HG02678 (cell line): Measurements from ENCODE around the gene DCST1.

Experiments
- ATAC-seq: cut with Tn5 transposase; IDR thresholded peaks from one replicate; pipeline ENCODE4 v1.9.1; 2021; ENCODE audit warnings: mild to moderate bottlenecking, moderate library complexity; ENCODE audit not compliant: unreplicated experiment

Gene DCST1

DNA sequence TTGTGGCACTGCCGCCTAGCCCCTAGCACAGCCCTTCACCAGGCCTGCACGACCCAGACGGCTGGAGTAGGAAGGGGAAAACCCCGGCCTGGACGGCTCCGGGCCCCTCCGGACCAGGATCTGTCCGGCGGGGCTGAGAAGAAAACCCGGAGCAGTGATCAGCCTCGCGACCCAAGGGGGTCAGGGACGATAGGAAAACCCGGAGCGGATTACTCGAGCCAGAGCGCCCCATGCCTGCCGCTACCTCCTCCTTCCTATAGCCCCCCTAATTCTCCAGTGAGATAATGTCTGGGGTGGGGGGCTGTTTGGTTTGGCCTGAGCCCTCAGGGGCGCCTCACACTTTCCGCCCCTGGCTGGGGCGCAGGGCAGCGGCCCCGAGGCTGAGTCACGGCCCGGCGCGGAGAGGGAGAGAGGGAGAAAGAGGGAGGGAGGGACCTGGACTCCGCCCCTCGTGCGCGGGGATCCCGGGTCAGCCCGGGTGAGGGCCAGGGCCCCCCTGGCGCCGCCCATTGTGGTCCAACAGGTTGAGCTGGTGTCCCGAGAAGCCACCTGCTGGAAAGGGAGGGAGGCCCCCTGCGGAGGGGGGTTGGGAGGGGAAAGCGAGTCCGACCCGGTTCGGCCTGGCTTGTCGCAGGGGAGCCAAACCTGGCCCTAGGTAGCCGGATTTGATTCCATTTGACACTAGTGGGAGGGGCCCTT is 32.7 kb upstream of the DCST1 start:
- peak; percentile 36 for ATAC-seq

DNA sequence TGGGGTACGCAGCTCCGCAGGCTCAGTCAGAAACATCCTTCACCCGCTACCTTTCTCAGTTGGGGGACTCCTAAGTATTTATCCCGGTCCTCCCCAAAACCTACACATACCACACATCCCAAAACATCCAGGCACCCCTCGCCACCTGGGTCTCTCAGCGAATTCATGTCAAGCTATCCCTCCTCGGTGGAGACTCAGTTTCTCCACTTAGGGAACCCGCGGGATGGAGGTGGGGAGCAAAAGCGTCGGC is 32.3 kb upstream of the DCST1 start:
- ATAC-seq: no peak

DNA sequence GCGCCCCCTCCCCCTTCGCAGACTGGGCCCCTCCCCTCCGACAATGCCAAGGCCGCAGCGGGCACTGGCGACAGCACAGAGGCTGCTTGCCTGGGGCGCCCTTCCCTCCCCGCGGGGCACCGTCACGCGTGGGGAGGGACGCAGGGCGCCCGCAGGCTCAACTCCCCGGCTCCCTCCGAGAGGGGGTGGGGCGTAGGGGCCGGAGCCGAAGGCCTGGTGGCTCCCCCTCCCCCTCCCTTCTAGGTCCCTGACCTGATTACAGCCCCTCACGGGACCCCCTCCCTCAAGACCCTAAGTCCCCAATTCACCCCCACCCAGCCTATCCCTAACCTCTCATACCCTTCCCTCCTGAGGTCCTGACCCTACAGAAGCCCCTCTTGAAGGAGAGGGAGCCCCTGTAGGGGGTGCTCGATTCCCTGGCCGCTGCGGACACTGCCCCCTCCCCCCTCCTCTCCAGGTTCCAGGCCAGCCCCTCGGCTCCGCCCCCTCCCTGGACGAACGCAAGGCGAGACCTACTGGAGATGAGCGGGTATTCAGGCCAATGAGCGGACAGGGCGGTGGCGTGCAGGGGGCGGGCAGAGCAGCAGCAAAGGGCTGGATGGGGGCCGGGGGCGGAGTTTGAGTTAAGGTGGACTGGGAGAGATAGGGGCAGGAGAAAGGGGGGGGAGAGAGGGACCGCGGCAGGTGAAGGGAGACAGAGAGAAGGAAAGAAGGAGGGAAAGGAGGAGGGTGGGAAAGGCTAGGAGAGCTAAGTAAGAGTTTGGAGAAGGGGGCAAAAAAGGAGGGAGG is 31.8 kb upstream of the DCST1 start:
- peak; percentile 56 for ATAC-seq

DNA sequence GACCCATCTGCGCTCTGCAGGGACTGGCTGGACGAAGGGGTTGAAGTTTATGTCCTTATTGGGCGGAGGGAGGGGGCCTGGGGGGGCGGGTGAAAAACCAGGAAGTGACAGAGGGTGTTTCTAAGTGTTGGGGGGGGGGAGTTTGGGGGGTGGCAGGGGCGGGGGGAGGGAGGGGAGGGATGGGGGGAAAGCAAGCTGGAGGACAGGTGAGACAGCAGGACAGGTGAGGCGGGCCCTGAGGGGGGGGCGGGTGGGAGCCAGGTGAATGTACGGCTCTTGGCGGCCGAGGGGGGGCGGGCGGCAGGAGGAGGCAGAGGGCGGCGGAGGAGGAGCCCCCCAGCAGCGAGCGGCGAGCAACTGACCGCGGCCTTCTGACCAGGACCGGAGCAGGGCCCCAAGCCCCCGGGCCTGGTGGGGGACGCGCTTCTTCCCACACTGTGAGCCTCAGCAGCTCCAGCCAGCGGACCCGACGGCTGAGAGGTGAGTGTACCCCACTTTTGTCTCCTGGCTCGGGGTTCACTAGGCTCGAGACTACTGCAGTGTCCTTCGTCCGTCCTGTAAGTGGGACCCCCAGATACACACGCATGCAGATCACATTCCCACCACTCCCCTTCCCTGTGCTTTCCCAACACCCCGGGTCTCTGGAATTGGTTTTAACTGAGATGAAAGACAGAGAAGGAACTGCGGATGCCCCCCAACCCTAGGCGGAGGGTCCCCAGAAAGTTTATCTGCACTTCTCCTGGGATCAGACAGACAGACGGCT is 31.0 kb upstream of the DCST1 start, which contains the start of gene ZBTB7B:
ZBTB7B (plus strand) TSS at position 339 of the 763 bp plus-strand sequence. CDS start 11,859 bp downstream, outside the sequence.
- ATAC-seq: peak; percentile 4

DNA sequence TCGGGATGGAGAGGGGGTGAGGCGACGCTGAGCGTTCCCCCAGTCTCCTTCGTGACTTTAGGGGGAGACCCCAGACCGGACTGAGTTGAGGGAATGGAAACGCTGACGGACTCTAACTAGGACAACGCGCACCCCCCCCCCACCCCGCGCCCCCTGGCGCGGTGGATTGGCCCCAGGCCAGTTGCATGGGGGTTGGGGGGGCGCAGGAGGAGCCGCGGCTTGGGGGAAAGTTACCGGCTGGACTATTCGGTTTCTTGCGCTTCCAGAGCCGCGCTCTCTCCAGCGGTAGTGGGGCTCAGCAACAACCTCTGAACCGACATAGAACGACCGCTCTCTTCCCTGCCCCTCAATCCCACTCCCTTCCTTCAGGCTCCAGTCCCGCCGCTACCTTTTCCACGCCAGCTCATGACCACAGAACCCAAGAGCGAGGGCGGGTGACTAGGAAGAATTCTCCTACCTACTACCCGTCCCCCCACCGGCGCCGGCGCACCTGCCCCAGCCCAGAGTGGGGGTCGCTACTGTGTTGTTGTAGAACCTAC is 30.3 kb upstream of the DCST1 start:
- ATAC-seq: no peak

DNA sequence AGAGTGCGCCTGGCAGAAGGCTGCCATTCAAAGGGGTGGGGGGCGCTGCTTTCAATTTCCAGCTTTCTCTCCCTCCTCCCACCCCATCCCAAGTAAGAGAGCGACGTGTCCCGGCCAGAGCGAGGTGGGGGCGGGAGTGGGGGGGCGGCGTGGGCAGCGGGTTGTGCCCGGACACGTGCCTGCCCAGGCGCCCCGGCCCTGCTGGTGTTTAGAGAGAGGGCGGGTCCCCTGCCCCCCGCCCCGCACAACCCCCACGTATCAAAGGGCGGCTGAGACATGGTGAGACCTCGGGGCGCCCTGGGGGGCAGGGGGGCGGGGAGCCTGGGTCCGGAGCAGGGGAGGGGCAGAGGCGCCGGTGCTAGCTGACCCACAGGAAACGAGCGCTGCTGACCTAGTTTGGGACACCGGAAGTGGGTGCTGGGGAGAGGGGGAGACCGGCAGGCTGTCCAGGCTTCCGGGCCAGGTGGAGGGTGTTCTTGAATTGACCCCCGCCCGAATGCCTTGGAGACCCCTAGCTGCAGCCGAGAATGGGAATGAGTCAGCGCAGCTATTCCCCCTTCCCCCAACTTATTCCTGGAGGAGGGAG is 29.8 kb upstream of the DCST1 start:
- no peak for ATAC-seq

DNA sequence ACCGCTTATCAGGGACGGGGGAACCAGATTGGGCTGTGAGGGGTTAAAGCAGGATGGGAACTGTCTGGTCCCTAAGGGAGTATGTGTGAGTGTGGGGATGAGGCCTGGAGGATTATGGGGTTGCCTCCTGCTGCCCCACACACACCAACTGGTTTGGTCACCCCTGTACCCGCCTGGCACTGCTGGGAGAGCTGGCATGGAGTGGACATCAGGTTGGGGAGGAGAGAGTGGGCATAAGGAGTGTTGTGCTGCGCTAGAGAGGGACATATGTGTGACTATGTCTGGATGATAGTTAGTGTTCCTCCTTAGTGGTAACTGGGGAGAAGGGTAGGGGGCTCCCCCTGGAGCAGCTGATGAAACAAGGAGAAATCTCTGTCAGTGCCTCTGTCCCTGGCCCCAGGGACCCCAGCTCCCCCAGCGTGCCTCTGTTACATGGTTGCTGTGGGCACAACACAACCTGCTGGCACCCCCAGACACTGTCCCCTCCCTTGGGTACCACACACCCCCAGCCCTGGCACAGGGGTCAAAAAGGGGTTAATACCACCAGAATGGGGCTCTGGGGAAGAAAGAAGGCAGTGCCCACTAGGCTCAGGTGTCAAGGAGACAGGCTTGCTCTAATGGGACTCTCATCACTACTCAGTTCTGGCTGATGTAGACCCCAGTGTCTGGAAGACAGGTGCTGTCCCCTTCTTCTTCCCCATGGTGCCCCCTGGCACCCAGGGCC is 29.1 kb upstream of the DCST1 start:
- no peak for ATAC-seq

DNA sequence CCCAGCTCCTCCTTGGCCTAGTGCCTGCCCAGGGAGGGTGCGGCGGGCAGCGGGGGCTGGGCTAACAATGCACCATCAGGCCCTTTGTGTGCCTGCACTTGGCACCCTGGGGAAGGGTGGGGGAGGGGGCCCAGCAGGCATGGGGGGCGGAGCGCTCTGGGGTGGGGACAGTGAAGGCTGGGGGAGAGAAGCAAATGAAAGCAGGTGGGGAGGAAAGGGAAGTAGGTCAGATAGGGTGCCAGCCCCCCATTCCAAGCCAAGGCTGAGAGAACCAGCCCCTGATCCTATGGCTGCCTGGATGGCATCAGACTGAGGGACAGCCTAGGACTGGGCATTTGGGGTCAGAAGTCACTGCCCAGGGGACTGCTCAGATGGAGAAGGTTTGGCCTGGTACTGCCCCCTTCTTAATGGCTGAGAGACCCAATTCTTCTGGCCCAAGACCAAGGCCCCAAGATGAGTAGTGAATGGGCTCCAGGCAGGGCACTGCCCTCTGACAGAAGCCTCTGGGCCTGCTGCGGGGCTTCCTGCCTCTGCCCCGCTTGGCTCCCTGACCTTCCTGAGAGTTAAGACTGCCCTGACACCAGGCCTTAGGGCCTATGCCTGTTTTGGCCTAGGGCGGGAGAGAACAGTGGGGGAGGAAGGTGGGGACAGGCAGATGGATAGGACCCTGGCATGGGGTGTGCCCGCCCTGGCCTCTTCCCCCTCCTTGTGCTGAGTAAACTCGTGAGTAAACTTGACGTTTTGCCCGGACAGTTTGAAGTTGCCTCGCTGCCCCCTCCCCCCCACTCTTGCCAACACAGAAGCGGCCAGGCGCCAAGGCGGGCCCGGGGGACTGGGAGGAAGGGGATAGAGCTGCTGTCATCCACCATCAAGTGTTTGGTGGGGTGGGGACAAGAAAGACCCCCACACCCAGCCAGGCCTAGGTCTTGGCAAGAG is 28.3 kb upstream of the DCST1 start:
- no peak for ATAC-seq

DNA sequence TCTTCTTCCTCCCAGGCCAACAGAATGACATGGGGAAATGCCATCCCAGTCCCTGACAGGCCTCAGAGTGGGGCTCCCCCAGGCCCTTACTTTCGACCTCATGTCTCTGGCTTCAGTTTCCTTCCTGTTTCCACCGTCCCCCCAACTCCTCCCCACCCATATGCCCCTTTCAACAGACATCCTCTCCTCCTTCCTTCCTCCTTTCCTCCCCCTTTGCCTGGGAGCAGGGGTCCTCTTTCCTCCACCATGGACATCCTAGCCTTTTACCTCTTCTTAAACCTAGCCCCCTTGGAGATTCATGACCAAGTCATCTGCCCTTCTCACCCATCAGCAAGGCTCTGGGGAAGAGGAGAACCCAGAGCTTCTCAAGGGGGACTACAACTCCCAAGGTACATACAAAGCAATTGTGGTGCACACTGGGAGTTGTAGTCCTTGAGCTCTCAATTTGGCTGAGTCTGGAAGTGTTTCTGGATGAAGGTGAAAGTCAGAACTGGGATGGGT is 27.0 kb upstream of the DCST1 start:
- ATAC-seq: no peak

DNA sequence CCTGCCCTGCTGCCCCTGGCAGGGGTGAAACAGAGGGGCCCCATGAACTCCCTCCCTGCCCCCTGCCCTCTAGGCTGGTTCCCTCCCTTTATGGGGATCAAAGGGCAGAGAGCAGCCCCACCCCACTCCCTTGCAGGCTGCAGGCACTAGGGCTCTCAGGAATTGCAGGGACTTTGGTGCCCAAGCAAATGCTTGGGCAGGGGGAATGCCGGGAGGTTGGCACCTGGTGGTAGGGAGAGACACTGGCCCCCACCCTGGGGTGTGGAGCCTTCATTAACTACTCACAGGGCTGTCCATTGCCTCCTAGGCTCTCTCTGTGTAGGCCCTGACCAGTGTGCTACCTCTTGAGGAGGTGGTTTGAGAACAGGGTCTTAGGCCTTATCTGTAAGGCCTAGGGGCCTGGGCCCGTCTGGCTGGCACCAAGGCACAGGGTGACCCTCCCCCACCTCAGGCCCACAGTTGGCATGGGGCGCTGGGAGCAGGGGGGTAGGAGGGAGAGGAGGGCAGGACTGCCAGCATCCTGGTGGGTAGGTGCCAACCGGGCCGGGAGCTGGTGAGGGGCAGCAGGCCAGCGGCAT is 26.3 kb upstream of the DCST1 start:
- ATAC-seq: no peak

DNA sequence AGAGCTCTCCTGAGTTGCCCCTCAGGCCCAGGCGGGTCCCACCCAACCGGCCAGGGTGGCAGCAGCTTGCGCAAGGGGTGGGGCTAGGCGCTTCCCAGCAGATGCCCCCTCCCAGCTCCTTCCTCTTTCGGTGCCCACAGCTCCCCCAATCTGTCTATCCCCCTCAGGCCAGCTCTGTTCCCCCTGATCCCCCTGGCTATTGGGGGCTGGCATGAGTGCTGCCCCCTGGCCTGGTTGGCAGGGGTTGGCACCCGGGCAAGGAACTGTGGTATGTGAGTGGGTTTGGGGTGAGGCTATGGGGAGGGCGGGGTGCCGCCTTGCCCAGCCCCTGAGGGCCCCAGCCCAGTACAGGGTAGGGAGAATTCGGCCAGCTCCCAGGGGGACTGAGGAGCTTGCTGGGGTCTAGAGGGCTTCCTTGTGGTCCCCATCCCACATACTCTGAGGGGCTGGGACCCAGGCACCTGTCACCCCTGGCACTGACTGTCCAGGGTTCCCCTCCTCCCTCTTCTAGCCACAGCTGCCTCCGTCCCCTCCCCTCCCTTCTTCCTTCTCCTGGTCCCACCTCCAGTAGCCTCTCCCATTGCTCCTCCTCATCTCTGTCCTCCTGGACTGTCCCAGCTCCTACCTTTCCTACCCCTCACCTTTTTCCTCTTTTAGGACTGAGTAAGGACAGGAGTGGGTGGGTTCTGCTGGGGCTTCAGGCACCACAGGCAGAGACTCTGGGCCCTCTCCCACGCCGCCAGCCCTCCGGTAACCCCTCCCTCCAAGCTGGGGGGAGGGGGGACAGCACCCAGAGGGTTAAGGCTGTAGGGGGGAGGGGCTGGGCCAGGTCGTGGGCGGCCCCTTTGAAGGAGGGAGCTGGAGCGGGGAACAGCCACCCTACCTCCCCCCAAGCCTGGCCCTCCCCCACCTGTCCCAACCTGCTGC is 25.3 kb upstream of the DCST1 start:
- ATAC-seq: no peak

DNA sequence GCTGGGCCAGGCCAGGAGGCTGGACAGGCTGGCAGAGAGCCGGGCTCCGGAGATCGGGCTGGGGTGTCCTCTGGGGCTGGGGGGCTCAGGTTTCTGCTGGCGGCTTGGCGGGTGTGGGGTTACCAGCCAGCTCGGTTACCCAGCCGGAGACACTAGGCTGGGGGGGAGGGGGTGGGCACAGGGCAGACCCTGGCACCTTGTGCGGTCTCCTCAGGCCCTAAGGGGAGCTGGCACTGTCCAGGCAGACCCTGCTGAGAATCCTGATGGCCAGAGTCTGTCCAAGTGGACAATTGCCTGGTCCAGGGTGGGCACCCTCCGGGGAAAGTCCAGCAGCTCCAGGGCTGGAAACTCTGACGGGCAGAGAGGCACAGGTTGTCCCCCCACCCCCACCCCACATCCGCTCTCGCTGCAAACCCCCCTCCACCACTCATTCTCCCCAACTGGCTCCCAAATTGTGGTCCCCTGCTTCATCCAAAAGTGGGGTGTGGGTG is 24.4 kb upstream of the DCST1 start:
- ATAC-seq: no peak

DNA sequence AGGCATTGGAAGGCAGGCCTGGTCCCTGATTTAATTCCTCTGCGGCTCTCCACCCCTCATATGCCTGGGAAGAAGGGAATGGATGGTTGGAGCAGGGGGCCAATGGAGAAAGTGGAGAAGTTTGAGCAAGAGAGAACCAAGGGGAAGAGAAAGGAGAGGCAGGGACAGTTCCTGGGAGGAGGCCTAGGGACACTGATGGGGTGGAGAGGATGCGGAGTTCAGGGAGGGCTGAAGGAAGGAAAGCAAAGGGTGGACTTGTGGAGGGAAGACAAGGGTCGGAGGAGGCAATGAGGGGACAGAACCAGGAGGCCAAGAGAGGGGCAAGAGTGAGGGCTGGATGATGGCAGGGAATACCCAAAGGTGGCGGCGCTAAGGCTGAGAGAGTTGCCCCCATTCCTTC is 23.9 kb upstream of the DCST1 start:
- ATAC-seq: no peak

DNA sequence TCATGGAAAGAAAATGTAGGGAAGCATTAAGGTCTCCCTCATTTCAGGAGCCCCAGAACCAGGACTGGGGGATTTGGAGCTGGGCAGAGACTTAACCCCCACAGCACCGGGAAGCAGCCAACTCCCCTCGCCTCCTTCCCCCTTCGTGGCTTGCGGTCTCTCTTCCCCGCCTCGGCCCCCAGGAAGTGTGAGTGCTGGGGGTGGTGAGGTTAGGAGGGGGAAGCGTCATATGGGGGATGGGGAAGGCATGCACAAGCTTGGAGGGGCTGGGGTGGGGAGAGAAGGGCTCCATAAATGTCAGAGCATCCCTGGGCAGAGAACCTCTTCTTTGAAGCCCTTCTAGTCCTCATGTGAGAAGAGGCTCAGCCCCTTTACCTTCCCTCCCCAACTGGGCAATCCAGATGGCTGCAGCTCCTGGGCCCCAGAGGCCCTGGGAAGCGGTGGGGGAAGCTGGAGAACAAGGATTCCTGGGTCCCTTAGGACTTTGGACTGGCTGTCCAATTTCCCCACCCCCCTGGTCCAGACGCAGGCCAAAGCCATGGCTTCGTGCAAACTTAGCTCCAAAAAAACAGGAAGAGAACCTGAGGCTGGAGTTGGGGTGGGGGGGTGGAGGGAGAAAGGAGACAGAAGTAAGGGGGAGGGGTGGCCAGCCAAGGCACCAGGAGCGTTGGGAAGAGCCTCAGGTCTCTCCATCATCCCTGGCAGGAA is 23.3 kb upstream of the DCST1 start:
- no peak for ATAC-seq

DNA sequence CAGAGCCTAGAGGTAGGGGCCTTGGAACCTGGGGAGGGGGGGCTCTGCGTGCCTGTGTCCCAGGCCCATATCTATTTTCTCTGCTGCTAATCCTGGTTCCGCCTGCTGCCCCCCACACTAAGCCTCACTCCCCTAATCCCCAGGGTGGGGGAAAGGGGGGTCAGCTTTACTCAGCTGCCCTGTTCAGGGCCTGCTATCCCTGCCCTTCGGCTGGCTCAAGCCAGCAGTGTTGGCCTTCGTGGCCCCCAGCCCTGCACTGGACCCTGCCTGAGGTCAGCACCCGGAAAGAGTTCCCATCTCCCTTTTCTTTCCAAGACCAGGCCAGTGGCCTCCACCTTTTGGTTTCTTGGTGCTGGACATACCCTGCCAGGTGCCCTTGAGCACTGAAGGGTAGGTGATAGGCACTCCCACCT is 22.6 kb upstream of the DCST1 start:
- ATAC-seq: no peak

DNA sequence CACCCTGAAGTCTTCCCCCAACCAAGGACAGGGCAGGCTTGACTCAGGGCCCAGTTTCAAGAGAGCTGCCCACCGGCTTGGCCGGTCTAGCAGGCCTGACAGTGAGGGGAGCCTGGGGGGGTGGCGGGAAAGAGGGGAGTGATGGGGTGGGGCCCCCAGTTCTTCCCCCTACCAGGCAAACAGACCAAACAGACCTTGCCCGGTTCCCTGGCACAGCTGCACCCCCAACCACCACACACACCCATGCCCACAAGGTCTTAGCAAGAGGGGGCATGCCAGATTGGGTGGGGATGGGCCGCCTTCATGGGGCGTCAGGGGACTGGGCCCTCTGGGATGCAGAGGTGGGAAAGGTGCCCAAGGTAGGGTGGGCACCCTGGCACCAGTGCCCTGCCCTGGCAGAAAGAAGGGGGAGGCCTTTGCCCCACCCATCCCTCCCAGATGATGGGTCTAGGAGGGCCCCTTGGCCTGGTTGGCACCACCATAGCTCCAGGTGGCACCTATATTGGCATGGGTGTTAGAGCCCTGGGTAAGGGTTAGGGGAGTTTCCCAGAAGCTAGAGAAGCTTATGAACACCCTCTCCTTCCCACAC is 22.1 kb upstream of the DCST1 start:
- ATAC-seq: no peak
